Spleen (tissue), 11 donors: ENCODE measurements around the gene KHDRBS1. TPM values are rescaled to one million over a fixed set of nuclear protein-coding genes. Genes with fewer than 3 reads are reported as not detected.
A peak's percentile ranks its signal among the peaks of the same experiment; 100 is the strongest.
"Not testable (repeated sequence)": the region's sequence is repeated elsewhere in the genome, so short reads cannot be mapped to it uniquely, and the experiment has no call there.

Experiments used
- DNase-seq: peaks from one replicate; pipeline ENCODE4 v3.0.0-alpha.2; 2020
- H3K27ac ChIP-seq, 8 donors: fragments of 200-600 bp; sonication (generic) in 7 of 8; 1 replicate in 4 of 8; 2 replicates in 4 of 8; pipeline versions ENCODE4 v1.5.0 to v1.8.0; 2016 to 2021; ENCODE audit warnings: inconsistent platforms in 4 of 8, mild to moderate bottlenecking in 4 of 8, moderate library complexity in 1 of 8
- H3K27me3 ChIP-seq, 7 donors: fragments of 200-600 bp; sonication (generic) in 6 of 7; replicated peaks in 1 of 7; 1 replicate in 4 of 7; 2 replicates in 3 of 7; pipeline versions ENCODE4 v1.5.0 to v1.8.0; 2016 to 2021; ENCODE audit warnings: inconsistent platforms in 3 of 7, mild to moderate bottlenecking in 1 of 7
- H3K36me3 ChIP-seq, 6 donors: fragments of 200-600 bp; sonication (generic) in 5 of 6; 1 replicate in 4 of 6; 2 replicates in 2 of 6; pipeline versions ENCODE4 v1.5.0 to v1.8.0; 2016 to 2021; ENCODE audit warnings: inconsistent platforms in 2 of 6
- H3K4me1 ChIP-seq, 6 donors: fragments of 200-600 bp; sonication (generic) in 5 of 6; 1 replicate in 3 of 6; 2 replicates in 3 of 6; pipeline versions ENCODE4 v1.5.0 to v1.8.0; 2016 to 2021; ENCODE audit warnings: inconsistent platforms in 3 of 6
- H3K4me3 ChIP-seq, 8 donors: fragments of 200-600 bp; sonication (generic) in 7 of 8; 1 replicate in 4 of 8; 2 replicates in 4 of 8; pipeline versions ENCODE4 v1.5.0 to v1.8.0; 2016 to 2021; ENCODE audit warnings: inconsistent platforms in 4 of 8, mild to moderate bottlenecking in 4 of 8, moderate library complexity in 2 of 8
- H3K9me3 ChIP-seq, 8 donors: fragments of 200-600 bp; sonication (generic) in 7 of 8; 1 replicate in 4 of 8; 2 replicates in 4 of 8; pipeline versions ENCODE4 v1.5.0 to v1.8.0; 2016 to 2021; ENCODE audit warnings: inconsistent platforms in 4 of 8
- POLR2A ChIP-seq, 3 donors: fragments of 450-650 bp; IDR thresholded peaks; one replicate each; pipeline ENCODE4 v1.5.1; 2017; ENCODE audit warnings: antibody characterized with exemption in 3 of 3, mild to moderate bottlenecking in 1 of 3
- POLR2AphosphoS5 ChIP-seq, 3 donors: sonication (generic); formaldehyde crosslinking; IDR thresholded peaks; one replicate each; pipeline ENCODE4 v1.5.1; 2017; ENCODE audit warnings: antibody characterized with exemption in 3 of 3
- WGBS, 5 donors: extraction: QIAGEN DNeasy Blood & Tissue Kit in 3 of 5; methylation state at CpG; one replicate each; pipeline versions ENCODE4 v1.1.5 to v1.1.7; 2013 to 2018; 5-methylcytosine and 5-hydroxymethylcytosine counted together
- intact Hi-C: fragments of 100-400 bp; cut with DNase I; formaldehyde crosslinking; loops from one replicate; pipeline ENCODE4 v1.15.0; 2023; ENCODE audit warnings: low total_unique reads
- polyA plus RNA-seq, 3 donors: library from polyadenylated mRNA; stranded (reverse); fragments of 200-250 nt; gene quantifications; one replicate each; pipeline ENCODE4 v1.2.1, GENCODE V29; 2013
- total RNA-seq, 7 donors: library from RNA; depleted of rRNA in 3 of 7; stranded (reverse); fragments of >200 nt in 3 of 7; fragmentation: NEBNext Ultra II Directional in 4 of 7; extraction: Animal tissue kit (Norgen Biotek cat#: 25700) in 4 of 7; gene quantifications; one replicate each; pipeline versions ENCODE4 v1.1.0 to v1.2.1, GENCODE V29; 2016 to 2021
- TF ChIP-seq, protein P1 (sequence below), 11 experiments: fragments of 200-600 bp in 7 of 11; fragments of 450-650 bp in 4 of 11; sonication (generic) in 4 of 11; IDR thresholded peaks in 8 of 11; conservative IDR thresholded peaks in 3 of 11; 1 replicate in 7 of 11; 2 replicates in 4 of 11; pipeline versions ENCODE4 v1.4.0 to v1.8.0; 2016 to 2021; ENCODE audit warnings: antibody characterized with exemption in 11 of 11, inconsistent platforms in 4 of 11, mild to moderate bottlenecking in 1 of 11
- donor health status: healthy with polysubstance abuse.
- donor health status: DM: no; HTN: no; CAD: no; lungs with moderate emphysema.
- donor health status: DM: no; HTN: no; CAD: no.
- donor health status: Bipolar disorder and iron deficiency.
- donor health status: healthy.
- donor health status: DM: no; HTN: no; CAD: no.
- donor health status: DM: yes; HTN: yes; CAD: no.

Gene KHDRBS1
- total and polyA plus RNA-seq, 10 donors = 63.8 to 109 (median 84.5) TPM

DNA sequence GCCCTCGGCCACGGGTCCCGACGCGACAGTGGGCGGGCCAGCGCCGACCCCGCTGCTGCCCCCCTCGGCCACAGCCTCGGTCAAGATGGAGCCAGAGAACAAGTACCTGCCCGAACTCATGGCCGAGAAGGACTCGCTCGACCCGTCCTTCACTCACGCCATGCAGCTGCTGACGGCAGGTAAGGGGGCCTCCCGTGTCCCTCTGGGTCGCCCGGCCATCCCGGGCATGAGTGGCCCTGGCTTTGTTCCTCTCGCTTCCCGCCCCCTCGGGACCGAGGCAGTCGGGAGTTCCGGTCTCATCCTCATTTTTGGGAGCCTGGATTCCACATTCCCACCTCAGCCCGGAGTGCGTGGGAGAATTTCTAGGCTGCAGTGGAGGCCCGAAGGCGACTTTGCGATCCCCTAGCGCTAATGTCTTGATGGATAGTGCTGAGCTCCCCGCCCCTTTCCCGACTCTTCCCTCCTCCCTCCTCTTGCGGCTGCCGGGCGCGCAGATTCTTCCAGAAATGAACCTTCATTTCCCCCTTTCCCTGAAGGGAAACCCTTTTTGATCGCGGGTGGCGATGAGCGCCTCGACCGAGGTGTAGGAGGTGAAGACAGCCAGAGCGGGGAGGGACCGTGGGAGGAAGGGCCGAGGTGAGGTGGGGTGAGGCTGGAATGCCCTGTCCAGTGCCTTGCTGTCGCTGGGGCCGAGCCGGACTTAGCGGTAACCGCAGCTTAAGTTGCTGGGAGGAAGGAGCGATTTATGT lies 705 bp downstream of the KHDRBS1 start:
- no peaks in the 10 kb centered on the region for H3K9me3 ChIP-seq
- peaks cover 25 to 61% (median 54%) of the 10 kb centered on the region in 6 donors for H3K4me1 ChIP-seq
- peak overlapping the region; percentile 85 to 99 (median 90) for H3K4me3 ChIP-seq
- WGBS, 5 donors = 0 to 1% (median 0%) methylated on average over 37 to 55 of the region's 55 CpGs
- peaks cover 0 to 18% (median 0%) of the 10 kb centered on the region in 6 donors for H3K36me3 ChIP-seq
- no peaks in the 10 kb centered on the region for H3K27me3 ChIP-seq
- TF ChIP-seq POLR2AphosphoS5 (IDR thresholded peaks at IDR 0.05) = peak in 2 of 3 donors; percentile 48 to 51
- TF ChIP-seq POLR2A (IDR thresholded peaks at IDR 0.05) = no peak
- peak; percentile 89 for DNase-seq
- intact Hi-C loops = loop anchor here (10.0 kb wide), 1 partner anchor 50 kb away; no protein-coding TSS in a partner anchor
- H3K27ac ChIP-seq = peak overlapping the region; percentile 96 to 100 (median 100)

DNA sequence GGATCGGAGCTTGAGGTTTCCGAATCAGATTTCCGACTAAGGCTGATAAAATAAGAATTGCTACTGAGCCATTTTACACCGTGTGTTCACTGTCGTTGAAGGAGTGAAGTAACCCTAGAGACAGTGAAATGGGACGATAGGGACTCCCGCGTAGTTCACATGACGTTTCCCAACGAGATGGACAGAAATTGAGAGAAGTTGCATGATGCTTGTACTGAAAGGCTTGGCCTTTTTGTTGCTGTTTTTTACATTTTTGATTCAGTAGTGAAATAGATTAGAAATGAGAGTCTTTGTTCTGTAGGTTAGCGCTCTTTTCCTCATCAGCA lies 1.2 kb downstream of the KHDRBS1 start:
- intact Hi-C loops = loop anchor here (10.0 kb wide), 1 partner anchor 50 kb away; no protein-coding TSS in a partner anchor
- DNase-seq = no peak
- WGBS, 5 donors = 0 to 2% (median 1%) methylated on average over 11 of the region's 11 CpGs

GRCh38 chr1:32020339-32020738 lies 6.7 kb downstream of the KHDRBS1 start:
- no peak for TF ChIP-seq POLR2AphosphoS5 (IDR thresholded peaks at IDR 0.05)
- intact Hi-C loops = no loop called here
- peaks cover 0 to 51% (median 7%) of the 10 kb centered on the region in 6 donors for H3K36me3 ChIP-seq
- no peak for DNase-seq
- 40 to 55% (median 47%) methylated on average over 6 of the region's 6 CpGs for WGBS, 5 donors
- no peak overlapping the region for H3K4me3 ChIP-seq
- H3K27me3 ChIP-seq = no peaks in the 10 kb centered on the region
- H3K27ac ChIP-seq = peak overlapping the region in 3 of 8 donors; percentile 18 to 37 (median 24)
- peaks cover 41 to 100% (median 86%) of the 10 kb centered on the region in 6 donors for H3K4me1 ChIP-seq
- H3K9me3 ChIP-seq = no peaks in the 10 kb centered on the region

More for the DNA sequence above, 1.2 kb downstream of the KHDRBS1 start:
- Histone ChIP-seq H3K27me3 (no peaks in the 10 kb centered on the region), H3K9me3 (no peaks in the 10 kb centered on the region), H3K4me1 (peaks cover 30 to 67% (median 59%) of the 10 kb centered on the region in 6 donors), H3K4me3 (peak overlapping the region; percentile 85 to 99 (median 90)), H3K27ac (peak overlapping the region; percentile 96 to 100 (median 100)), H3K36me3 (peaks cover 0 to 18% (median 0%) of the 10 kb centered on the region in 6 donors)
- TF ChIP-seq, protein P1, sequence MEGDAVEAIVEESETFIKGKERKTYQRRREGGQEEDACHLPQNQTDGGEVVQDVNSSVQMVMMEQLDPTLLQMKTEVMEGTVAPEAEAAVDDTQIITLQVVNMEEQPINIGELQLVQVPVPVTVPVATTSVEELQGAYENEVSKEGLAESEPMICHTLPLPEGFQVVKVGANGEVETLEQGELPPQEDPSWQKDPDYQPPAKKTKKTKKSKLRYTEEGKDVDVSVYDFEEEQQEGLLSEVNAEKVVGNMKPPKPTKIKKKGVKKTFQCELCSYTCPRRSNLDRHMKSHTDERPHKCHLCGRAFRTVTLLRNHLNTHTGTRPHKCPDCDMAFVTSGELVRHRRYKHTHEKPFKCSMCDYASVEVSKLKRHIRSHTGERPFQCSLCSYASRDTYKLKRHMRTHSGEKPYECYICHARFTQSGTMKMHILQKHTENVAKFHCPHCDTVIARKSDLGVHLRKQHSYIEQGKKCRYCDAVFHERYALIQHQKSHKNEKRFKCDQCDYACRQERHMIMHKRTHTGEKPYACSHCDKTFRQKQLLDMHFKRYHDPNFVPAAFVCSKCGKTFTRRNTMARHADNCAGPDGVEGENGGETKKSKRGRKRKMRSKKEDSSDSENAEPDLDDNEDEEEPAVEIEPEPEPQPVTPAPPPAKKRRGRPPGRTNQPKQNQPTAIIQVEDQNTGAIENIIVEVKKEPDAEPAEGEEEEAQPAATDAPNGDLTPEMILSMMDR (IDR thresholded peaks at IDR 0.05 in 8 of 11, conservative IDR thresholded peaks at IDR 0.05 in 3 of 11) = peak in 1 of 11 experiments; percentile 4
- TF ChIP-seq POLR2A (IDR thresholded peaks at IDR 0.05) = no peak
- TF ChIP-seq POLR2AphosphoS5 (IDR thresholded peaks at IDR 0.05) = no peak

- Histone ChIP-seq H3K4me1 (peaks cover 31 to 100% (median 85%) of the 10 kb centered on the region in 6 donors), H3K36me3 (peaks cover 0 to 57% (median 7%) of the 10 kb centered on the region in 6 donors), H3K27ac (peak overlapping the region in 2 of 8 donors; percentile 10 to 57)
- H3K9me3 ChIP-seq, H3K27me3 ChIP-seq, DNase-seq, intact Hi-C loops, H3K4me3 ChIP-seq: not testable (repeated sequence)
- 72 to 77% (median 76%) methylated on average over 8 of the region's 8 CpGs for WGBS, 5 donors
Measured at GRCh38 chr1:32021574-32022018, 7.9 kb downstream of the KHDRBS1 start.

DNA sequence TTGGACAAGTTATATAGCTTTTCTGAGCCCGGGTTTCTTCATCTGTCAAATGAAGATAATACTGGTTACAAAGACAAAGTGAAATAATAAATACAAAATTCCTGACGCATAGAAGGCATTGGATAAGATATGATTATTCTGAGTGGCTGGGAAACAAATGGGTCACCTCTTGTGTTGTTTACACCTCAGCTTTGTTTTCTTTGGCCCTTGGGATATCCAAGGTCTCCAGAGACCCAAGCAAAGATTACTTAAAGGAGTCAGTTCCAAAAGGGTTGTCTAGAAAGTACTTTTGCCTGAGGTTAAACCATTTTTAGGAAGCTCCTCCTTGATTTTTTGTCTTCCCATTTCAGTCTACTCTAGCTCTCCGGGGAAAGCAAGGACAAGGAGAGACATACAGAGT lies 9.7 kb downstream of the KHDRBS1 start:
- peaks cover 23 to 100% (median 78%) of the 10 kb centered on the region in 6 donors for H3K4me1 ChIP-seq
- H3K9me3 ChIP-seq = no peaks in the 10 kb centered on the region
- no peak overlapping the region for H3K4me3 ChIP-seq
- peaks cover 0 to 53% (median 7%) of the 10 kb centered on the region in 6 donors for H3K36me3 ChIP-seq
- 83 to 90% (median 85%) methylated on average over 3 of the region's 3 CpGs for WGBS, 5 donors
- H3K27me3 ChIP-seq = no peaks in the 10 kb centered on the region
- intact Hi-C loops = no loop called here
- DNase-seq = no peak
- TF ChIP-seq POLR2AphosphoS5 (IDR thresholded peaks at IDR 0.05) = no peak
- no peak for TF ChIP-seq POLR2A (IDR thresholded peaks at IDR 0.05)
- TF ChIP-seq, protein P1 (IDR thresholded peaks at IDR 0.05 in 8 of 11, conservative IDR thresholded peaks at IDR 0.05 in 3 of 11) = no peak
- H3K27ac ChIP-seq = no peak overlapping the region
